Measurements from ENCODE around the gene CPEB1.

CPEB1 gene

DNA sequence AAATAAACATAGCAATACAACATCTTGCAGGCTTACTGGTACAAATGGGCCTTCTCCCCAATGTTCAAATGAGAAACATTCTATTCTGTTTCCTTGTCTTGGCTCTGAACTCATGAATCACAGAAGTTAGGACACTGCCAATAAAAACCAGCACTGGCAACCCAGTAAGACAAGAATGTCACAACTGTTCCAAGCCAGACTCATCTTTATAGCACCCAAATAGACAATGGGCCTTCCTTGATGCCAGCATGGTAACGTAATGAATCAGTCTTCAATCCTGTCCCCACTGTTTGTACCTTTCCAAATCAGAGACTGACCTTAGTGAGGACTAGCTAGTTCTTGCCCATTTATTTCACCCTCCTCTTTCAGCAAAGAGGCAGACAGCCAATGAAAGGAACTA lies 92.8 kb downstream of the CPEB1 start:
- no peaks in the 10 kb centered on the region for H3K79me2 ChIP-seq (ENCODE audit: insufficient read depth, low read length)

DNA sequence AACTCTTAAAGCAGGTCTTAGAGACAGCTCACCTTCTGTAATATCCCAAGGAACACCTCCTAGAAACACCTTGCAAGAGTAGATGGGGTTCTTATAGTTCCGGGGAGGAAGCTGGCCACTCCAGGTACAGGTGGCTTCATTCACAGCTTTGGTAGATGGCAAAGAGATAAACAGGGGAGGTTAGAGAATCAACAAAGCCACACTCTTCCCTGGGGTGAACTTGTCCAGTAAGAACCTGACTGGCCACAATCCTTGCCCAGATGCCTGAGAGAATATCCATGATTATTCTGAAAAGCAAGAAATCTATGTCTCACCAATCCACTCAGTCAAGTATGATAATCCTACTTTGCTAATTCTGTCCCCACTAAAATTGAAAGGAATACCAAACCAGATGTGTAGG lies 93.3 kb downstream of the CPEB1 start:
- no peaks in the 10 kb centered on the region for H4K20me1 ChIP-seq (ENCODE audit: low read depth, low read length)
- H3K9me3 ChIP-seq (ENCODE audit: insufficient read depth, low read length): no peaks in the 10 kb centered on the region
- H3K27ac ChIP-seq (ENCODE audit: low read depth, low read length): no peak overlapping the region
- no peaks in the 10 kb centered on the region for H3K36me3 ChIP-seq (ENCODE audit: low read length)
- no peaks in the 10 kb centered on the region for H3K9me2 ChIP-seq (replicated peaks; ENCODE audit: insufficient read depth, low read length)
- no peak overlapping the region for H3K9ac ChIP-seq (ENCODE audit: low read length)
- H3K4me3 ChIP-seq (ENCODE audit: insufficient read depth, low read length, poor library complexity, severe bottlenecking): no peak overlapping the region
- no peaks in the 10 kb centered on the region for H3F3A ChIP-seq (ENCODE audit: insufficient read depth)
- TF ChIP-seq EZH2phosphoT487 (conservative IDR thresholded peaks at IDR 0.05; ENCODE audit: low read length) (no peak), CTCF (IDR thresholded peaks at IDR 0.05; ENCODE audit: insufficient read depth, low read length, poor library complexity, severe bottlenecking) (no peak)
- no peak overlapping the region for H3K4me2 ChIP-seq (ENCODE audit: low read depth, low read length, poor library complexity, severe bottlenecking)
- no peak overlapping the region for H2AFZ ChIP-seq (ENCODE audit: low read depth, low read length, severe bottlenecking)
- no peaks in the 10 kb centered on the region for H3K27me3 ChIP-seq (ENCODE audit: low read length)
- H3K79me2 ChIP-seq (ENCODE audit: insufficient read depth, low read length): no peaks in the 10 kb centered on the region

More for the DNA sequence above, 92.8 kb downstream of the CPEB1 start:
- Histone ChIP-seq H3K4me3 (ENCODE audit: insufficient read depth, low read length, poor library complexity, severe bottlenecking) (no peak overlapping the region), H3K36me3 (ENCODE audit: low read length) (no peaks in the 10 kb centered on the region), H3K9me2 (replicated peaks; ENCODE audit: insufficient read depth, low read length) (no peaks in the 10 kb centered on the region), H3K9ac (ENCODE audit: low read length) (no peak overlapping the region), H3K27ac (ENCODE audit: low read depth, low read length) (no peak overlapping the region), H3K9me3 (ENCODE audit: insufficient read depth, low read length) (no peaks in the 10 kb centered on the region), H4K20me1 (ENCODE audit: low read depth, low read length) (no peaks in the 10 kb centered on the region), H3K27me3 (ENCODE audit: low read length) (no peaks in the 10 kb centered on the region), H3K4me2 (ENCODE audit: low read depth, low read length, poor library complexity, severe bottlenecking) (no peak overlapping the region), H2AFZ (ENCODE audit: low read depth, low read length, severe bottlenecking) (no peak overlapping the region), H3F3A (ENCODE audit: insufficient read depth) (no peaks in the 10 kb centered on the region)
- TF ChIP-seq EZH2phosphoT487 (conservative IDR thresholded peaks at IDR 0.05; ENCODE audit: low read length) (no peak), CTCF (IDR thresholded peaks at IDR 0.05; ENCODE audit: insufficient read depth, low read length, poor library complexity, severe bottlenecking) (no peak)

- no peaks in the 10 kb centered on the region for H3K9me3 ChIP-seq (ENCODE audit: insufficient read depth, low read length)
- H3K36me3 ChIP-seq (ENCODE audit: low read length): no peaks in the 10 kb centered on the region
- H3K4me2 ChIP-seq (ENCODE audit: low read depth, low read length, poor library complexity, severe bottlenecking): no peak overlapping the region
- no peaks in the 10 kb centered on the region for H4K20me1 ChIP-seq (ENCODE audit: low read depth, low read length)
- no peaks in the 10 kb centered on the region for H3F3A ChIP-seq (ENCODE audit: insufficient read depth)
- H3K9me2 ChIP-seq (replicated peaks; ENCODE audit: insufficient read depth, low read length): no peaks in the 10 kb centered on the region
- no peak overlapping the region for H3K27ac ChIP-seq (ENCODE audit: low read depth, low read length)
- H3K9ac ChIP-seq (ENCODE audit: low read length): no peak overlapping the region
- no peak overlapping the region for H3K4me3 ChIP-seq (ENCODE audit: insufficient read depth, low read length, poor library complexity, severe bottlenecking)
- no peaks in the 10 kb centered on the region for H3K27me3 ChIP-seq (ENCODE audit: low read length)
- H3K79me2 ChIP-seq (ENCODE audit: insufficient read depth, low read length): no peaks in the 10 kb centered on the region
- no peak for TF ChIP-seq EZH2phosphoT487 (conservative IDR thresholded peaks at IDR 0.05; ENCODE audit: low read length)
- TF ChIP-seq CTCF (IDR thresholded peaks at IDR 0.05; ENCODE audit: insufficient read depth, low read length, poor library complexity, severe bottlenecking): no peak
- H2AFZ ChIP-seq (ENCODE audit: low read depth, low read length, severe bottlenecking): no peak overlapping the region
These were observed 94.3 kb downstream of the CPEB1 start for GRCh38 chr15:82552861-82553260.

Data from SU-DHL-6 (cell line).